ENCODE measurements around the gene RSAD2. TPM values are rescaled to one million over a fixed set of nuclear protein-coding genes. Genes with fewer than 3 reads are reported as not detected.

Gene RSAD2
- total and polyA plus RNA-seq, 2 donors (not counting 3 experiments of a cell fraction or from before 2014, with no cell fraction given) = 0.03 to 0.18 TPM

- intact Hi-C loops (cut with micrococcal nuclease) = no loop called here
- no peak overlapping the region for H3K27ac ChIP-seq (ENCODE audit: insufficient read depth, low read depth, low read length)
- DNase-seq (ENCODE audit: low read depth, low spot score) (no peak), FAIRE-seq (no peak)
- no peak for TF ChIP-seq FOS (IDR thresholded peaks at IDR 0.05; ENCODE audit: borderline replicate concordance, insufficient read depth, low read length)
- TF ChIP-seq MYC (IDR thresholded peaks at IDR 0.05; ENCODE audit: low read depth, low read length) = no peak
- TF ChIP-seq CTCF (IDR thresholded peaks at IDR 0.05; ENCODE audit: extremely low read depth in 1 of 2, insufficient read depth in 1 of 2, low read depth in 1 of 2, low read length in 2 of 2) = no peak
- TF ChIP-seq GATA2 (IDR thresholded peaks at IDR 0.05; ENCODE audit: insufficient read depth, insufficient read length, low read depth, low read length) = no peak
- TF ChIP-seq MAX (IDR thresholded peaks at IDR 0.05; ENCODE audit: insufficient read depth, insufficient read length) = no peak
- no peak for TF ChIP-seq EZH2 (IDR thresholded peaks at IDR 0.05; ENCODE audit: borderline replicate concordance, low read depth, low read length, severe bottlenecking)
- TF ChIP-seq POLR2AphosphoS5 (IDR thresholded peaks at IDR 0.05; ENCODE audit: insufficient read depth, low read depth, low read length) = no peak
- no peak for TF ChIP-seq JUN (IDR thresholded peaks at IDR 0.05; ENCODE audit: borderline replicate concordance, insufficient read depth, insufficient read length, low read depth)
- POLR2A ChIA-PET = no interaction called here
- peaks cover 6 to 8% of the 10 kb centered on the region in 2 experiments for H3K27me3 ChIP-seq (ENCODE audit: control insufficient read depth in 2 of 2, insufficient read depth in 2 of 2, low read length in 2 of 2)
- no peaks in the 10 kb centered on the region for H3K9me3 ChIP-seq (replicated peaks; ENCODE audit: control insufficient read depth, insufficient read depth, low read length)
- no peaks in the 10 kb centered on the region for H3K79me2 ChIP-seq (ENCODE audit: control insufficient read depth, insufficient read depth, low read length)
- H3K9me1 ChIP-seq (replicated peaks; ENCODE audit: control insufficient read depth, extremely low read depth, insufficient read depth, low read length) = no peaks in the 10 kb centered on the region
- no TSS peak for BruUV-seq (replicated peaks)
- H3K36me3 ChIP-seq (ENCODE audit: control insufficient read depth in 2 of 2, extremely low read depth in 1 of 2, insufficient read depth in 2 of 2, low read length in 2 of 2) = no peaks in the 10 kb centered on the region
- no peak overlapping the region for H3K4me2 ChIP-seq (ENCODE audit: insufficient read depth, low read length)
- no peaks in the 10 kb centered on the region for H3K4me1 ChIP-seq (ENCODE audit: control insufficient read depth, extremely low read depth, insufficient read depth, low read length)
- CTCF ChIA-PET = interaction anchor here (0.6 to 1.6 kb wide), 6 partner anchors 9 to 139 kb away, joined by 3 to 8 read pairs (median 3); no protein-coding TSS in a partner anchor
- no peak overlapping the region for H3K9ac ChIP-seq (replicated peaks; ENCODE audit: extremely low read depth, insufficient read depth, low read length)
- dilution Hi-C loops (cut with MboI; ENCODE audit: extremely low pct_ligation_motif_present, low sequenced_read_pairs) = no loop called here
- H3K4me3 ChIP-seq (replicated peaks in 1 of 3; ENCODE audit: insufficient read depth in 1 of 3, low read depth in 1 of 3, low read length in 3 of 3) = no peak overlapping the region
- H2AFZ ChIP-seq (ENCODE audit: low read depth, low read length) = no peak overlapping the region
- no peaks in the 10 kb centered on the region for H4K20me1 ChIP-seq (replicated peaks; ENCODE audit: control insufficient read depth, extremely low read depth, insufficient read depth, low read length)
These were observed 28.7 kb downstream of the RSAD2 start for GRCh38 chr2:6906165-6906741.
